NB4 (cell line): ENCODE results near the gene REEP3.
"Not testable (repeated sequence)": the region's sequence is repeated elsewhere in the genome, so short reads cannot be mapped to it uniquely, and the experiment has no call there.

Experiments used
- DNase-seq: peaks from one replicate; pipeline ENCODE4 v3.0.0; 2010; ENCODE audit warnings: low read depth
- H3K4me3 ChIP-seq: one replicate; pipeline ENCODE4 v1.5.1; 2011; ENCODE audit warnings: mild to moderate bottlenecking, low read depth, low read length, moderate library complexity
- MYC ChIP-seq: IDR thresholded peaks from 2 replicates; pipeline ENCODE4 v1.6.1; 2011; ENCODE audit warnings: low read depth, low read length
- POLR2A ChIP-seq: IDR thresholded peaks from 2 replicates; pipeline ENCODE4 v1.6.1; 2011; ENCODE audit warnings: mild to moderate bottlenecking; ENCODE audit not compliant: insufficient read length; ENCODE audit errors: extremely low read depth
- TF ChIP-seq, protein P1 (sequence below): IDR thresholded peaks from 2 replicates; pipeline ENCODE4 v1.6.1; 2011; ENCODE audit warnings: low read depth, low read length
- TF ChIP-seq, protein P2 (sequence below): IDR thresholded peaks from one replicate; pipeline ENCODE4 v1.5.1; 2012; ENCODE audit warnings: low read depth, low read length

Gene REEP3

DNA sequence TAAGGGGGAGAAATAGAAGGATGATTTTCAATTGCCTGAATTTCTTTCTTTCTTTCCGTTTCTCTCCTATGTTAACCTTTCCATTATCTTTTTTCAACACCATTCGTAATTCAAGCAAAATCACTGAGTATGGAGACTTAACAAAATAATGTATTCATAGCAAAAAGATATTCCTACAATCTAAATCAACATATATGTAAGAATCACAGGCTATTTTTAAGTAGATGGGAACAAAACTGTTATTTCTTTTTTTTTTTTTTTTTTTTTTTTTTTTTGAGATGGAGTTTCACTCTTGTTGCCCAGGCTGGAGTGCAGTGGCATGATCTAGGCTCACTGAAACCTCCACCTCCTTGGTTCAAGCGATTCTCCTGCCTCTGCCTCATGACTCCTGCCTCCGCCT is 28.2 kb upstream of the REEP3 start:
- TF ChIP-seq POLR2A (no peak), MYC (no peak)
- TF ChIP-seq, protein P1, sequence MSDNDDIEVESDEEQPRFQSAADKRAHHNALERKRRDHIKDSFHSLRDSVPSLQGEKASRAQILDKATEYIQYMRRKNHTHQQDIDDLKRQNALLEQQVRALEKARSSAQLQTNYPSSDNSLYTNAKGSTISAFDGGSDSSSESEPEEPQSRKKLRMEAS = no peak
- TF ChIP-seq, protein P2, sequence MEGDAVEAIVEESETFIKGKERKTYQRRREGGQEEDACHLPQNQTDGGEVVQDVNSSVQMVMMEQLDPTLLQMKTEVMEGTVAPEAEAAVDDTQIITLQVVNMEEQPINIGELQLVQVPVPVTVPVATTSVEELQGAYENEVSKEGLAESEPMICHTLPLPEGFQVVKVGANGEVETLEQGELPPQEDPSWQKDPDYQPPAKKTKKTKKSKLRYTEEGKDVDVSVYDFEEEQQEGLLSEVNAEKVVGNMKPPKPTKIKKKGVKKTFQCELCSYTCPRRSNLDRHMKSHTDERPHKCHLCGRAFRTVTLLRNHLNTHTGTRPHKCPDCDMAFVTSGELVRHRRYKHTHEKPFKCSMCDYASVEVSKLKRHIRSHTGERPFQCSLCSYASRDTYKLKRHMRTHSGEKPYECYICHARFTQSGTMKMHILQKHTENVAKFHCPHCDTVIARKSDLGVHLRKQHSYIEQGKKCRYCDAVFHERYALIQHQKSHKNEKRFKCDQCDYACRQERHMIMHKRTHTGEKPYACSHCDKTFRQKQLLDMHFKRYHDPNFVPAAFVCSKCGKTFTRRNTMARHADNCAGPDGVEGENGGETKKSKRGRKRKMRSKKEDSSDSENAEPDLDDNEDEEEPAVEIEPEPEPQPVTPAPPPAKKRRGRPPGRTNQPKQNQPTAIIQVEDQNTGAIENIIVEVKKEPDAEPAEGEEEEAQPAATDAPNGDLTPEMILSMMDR = no peak
- DNase-seq = no peak
- H3K4me3 ChIP-seq = peak overlapping the region; percentile 43

DNA sequence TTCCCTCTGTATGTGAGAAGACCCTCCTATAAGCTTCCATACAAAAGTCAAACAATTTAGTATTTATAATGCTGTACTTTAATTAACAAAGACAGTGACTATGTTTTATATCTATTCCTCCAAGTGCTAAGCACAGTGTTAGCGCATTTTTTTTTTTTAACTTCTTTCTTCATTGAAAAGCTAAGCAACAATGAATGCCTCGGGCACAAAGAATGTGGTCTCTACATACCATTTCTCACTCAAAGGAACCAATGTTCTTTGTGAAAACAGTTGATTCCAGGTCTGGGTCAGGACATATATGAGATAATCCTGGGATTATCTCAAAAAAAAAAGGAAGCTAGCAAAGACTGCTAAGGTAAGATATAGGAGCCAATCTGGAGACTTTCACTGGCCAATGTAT is 26.2 kb upstream of the REEP3 start:
- no peak for DNase-seq
- no peak overlapping the region for H3K4me3 ChIP-seq
- TF ChIP-seq MYC = no peak
- TF ChIP-seq, protein P1 = no peak
- no peak for TF ChIP-seq POLR2A
- TF ChIP-seq, protein P2 = no peak

DNA sequence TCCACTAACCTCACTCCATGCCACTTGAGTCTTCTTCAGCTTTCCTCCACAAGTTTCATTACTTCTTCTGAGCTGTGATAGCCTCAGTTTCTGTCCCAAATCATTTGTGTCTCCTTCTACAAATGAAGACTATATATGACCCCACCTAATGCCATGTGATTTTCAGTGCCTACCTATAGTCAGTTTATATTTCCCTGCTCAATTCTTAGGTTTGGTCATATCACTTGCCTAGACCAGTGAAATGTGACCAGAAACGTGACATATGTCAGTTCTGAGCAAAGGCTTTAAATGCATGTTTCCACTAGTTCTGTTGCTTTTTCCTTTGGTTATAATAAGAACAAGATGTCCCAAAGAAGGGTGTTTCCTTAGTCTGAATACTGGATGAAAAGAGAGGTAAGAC is 24.6 kb upstream of the REEP3 start:
- TF ChIP-seq MYC = no peak
- no peak for TF ChIP-seq POLR2A
- TF ChIP-seq, protein P2 = no peak
- TF ChIP-seq, protein P1 = 0 out of 2 replicates have a peak, but pooled peaks have one; percentile 24
- no peak for DNase-seq
- no peak overlapping the region for H3K4me3 ChIP-seq

DNA sequence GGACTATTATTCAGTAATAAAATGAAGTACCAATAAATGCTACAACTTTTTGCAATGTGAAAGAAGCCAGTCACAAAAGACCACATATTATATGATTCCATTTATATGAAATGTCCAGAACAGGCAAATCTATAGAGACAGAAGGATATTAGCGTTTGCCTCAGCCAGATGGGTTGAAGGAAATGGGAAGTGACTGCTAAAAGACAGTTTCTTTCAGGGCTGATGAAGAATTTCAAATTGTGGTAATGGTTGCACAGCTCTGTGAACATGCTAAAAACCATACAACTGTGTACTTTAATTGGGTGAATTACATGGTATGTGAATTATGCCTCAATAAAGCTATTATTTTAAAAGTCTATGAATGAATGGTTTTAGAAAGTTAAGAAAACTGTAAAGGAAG is 23.9 kb upstream of the REEP3 start:
- TF ChIP-seq, protein P2 = no peak
- TF ChIP-seq POLR2A = no peak
- TF ChIP-seq, protein P1 = no peak
- no peak for TF ChIP-seq MYC
- peak; percentile 63 for DNase-seq

DNA sequence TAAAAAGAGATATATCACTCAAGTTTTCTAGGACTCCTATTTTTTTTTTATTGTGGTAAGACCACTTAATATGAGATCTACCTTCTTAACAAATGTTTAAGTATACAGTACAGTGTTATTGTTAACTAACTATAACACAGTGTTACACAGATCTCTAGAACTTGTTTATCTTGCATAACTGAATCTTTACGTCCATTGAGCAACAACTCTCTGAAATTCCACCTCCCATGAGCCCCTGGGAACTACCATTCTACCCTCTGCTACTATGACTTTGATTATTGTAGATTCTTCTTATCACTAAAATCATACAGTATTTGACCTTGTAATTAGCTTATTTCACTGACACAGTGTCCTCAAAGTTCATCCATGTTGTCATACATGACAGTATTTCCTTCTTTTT is 22.5 kb upstream of the REEP3 start:
- peak; percentile 49 for DNase-seq

More for the DNA sequence above, 23.9 kb upstream of the REEP3 start:
- H3K4me3 ChIP-seq = no peak overlapping the region

DNA sequence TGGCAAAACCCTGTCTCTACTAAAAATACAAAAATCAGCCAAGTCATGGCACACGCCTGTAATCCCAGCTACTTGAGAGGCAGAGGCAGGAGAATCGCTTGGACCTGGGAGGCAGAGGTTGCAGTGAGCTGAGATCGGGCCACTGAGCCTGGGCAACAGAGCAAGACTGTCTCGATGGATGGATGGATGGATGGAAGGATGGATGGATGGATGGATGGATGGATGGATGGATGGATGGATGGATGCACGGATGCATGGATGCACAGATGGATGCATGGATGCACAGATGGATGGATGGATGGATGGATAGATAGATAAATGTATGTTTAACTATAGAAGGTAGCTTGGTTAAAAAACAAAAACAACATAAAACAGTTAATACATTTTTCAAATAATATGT is 20.6 kb upstream of the REEP3 start:
- H3K4me3 ChIP-seq, DNase-seq: not testable (repeated sequence)

More for the DNA sequence above, 22.5 kb upstream of the REEP3 start:
- no peak overlapping the region for H3K4me3 ChIP-seq
- no peak for TF ChIP-seq POLR2A
- TF ChIP-seq, protein P1 = no peak
- TF ChIP-seq, protein P2 = no peak
